IMR-90 (cell line): ENCODE results near the gene TSPO. TPM values are rescaled to one million over a fixed set of nuclear protein-coding genes. Genes with fewer than 3 reads are reported as not detected.

ENCODE experiments used
- ATAC-seq: fragments of 200-7000 bp; cut with Tn5 transposase; 2 replicates; pipeline ENCODE4 v1.9.1; 2020; ENCODE audit warnings: low read depth, mild to moderate bottlenecking, moderate library complexity
- BruUV-seq: library from RNA; stranded (reverse); fragments of 400-500 nt; replicated peaks from 2 replicates; lab custom pipeline; 2021; lab: Mats Ljungman, UMichigan
- CTCF ChIA-PET: fragments of 300-600 bp; formaldehyde crosslinking; extraction: SDS; loops from one replicate; lab custom pipeline; 2021; ENCODE audit warnings: antibody characterized with exemption; lab: Yijun Ruan, JAX
- POLR2A ChIA-PET: fragments of 300-600 bp; sonication (Branson Sonifier 250); formaldehyde crosslinking; loops from one replicate; lab custom pipeline; 2022; ENCODE audit warnings: antibody characterized with exemption; ENCODE audit not compliant: unreplicated experiment; lab: Charles Lee
- DNase-seq: peaks from one replicate; pipeline ENCODE4 v3.0.0; 2013
- H2AFZ ChIP-seq: replicated peaks from 2 replicates; pipeline ENCODE3; 2013; ENCODE audit warnings: low read length, mild to moderate bottlenecking; ENCODE audit not compliant: poor library complexity
- H2AK5ac ChIP-seq: 2 replicates; pipeline ENCODE4 v1.6.1; 2013; ENCODE audit warnings: low read depth, low read length, inconsistent platforms
- H2AK9ac ChIP-seq: replicated peaks from 2 replicates; pipeline ENCODE3; 2013; ENCODE audit warnings: mild to moderate bottlenecking, low read depth, low read length, moderate library complexity; ENCODE audit not compliant: poor library complexity
- H2BK120ac ChIP-seq: 2 replicates; pipeline ENCODE4 v1.6.1; 2013; ENCODE audit warnings: low read depth, low read length, inconsistent platforms
- H2BK15ac ChIP-seq: 3 replicates; pipeline ENCODE4 v1.6.1; 2013; ENCODE audit warnings: low read depth, low read length, inconsistent platforms
- H2BK20ac ChIP-seq: 2 replicates; pipeline ENCODE4 v1.6.1; 2013; ENCODE audit warnings: low read depth, mild to moderate bottlenecking, inconsistent platforms, low read length, moderate library complexity
- H2BK5ac ChIP-seq: 2 replicates; pipeline ENCODE4 v1.6.1; 2013; ENCODE audit warnings: mild to moderate bottlenecking, low read depth, low read length, inconsistent platforms; ENCODE audit not compliant: poor library complexity, severe bottlenecking
- H3K14ac ChIP-seq: replicated peaks from 2 replicates; pipeline ENCODE4 v1.6.1; 2013; ENCODE audit warnings: low read depth, low read length, inconsistent platforms
- H3K18ac ChIP-seq: 2 replicates; pipeline ENCODE4 v1.6.1; 2013; ENCODE audit warnings: low read depth, low read length, control low read depth
- H3K23ac ChIP-seq: 2 replicates; pipeline ENCODE4 v1.6.1; 2013; ENCODE audit warnings: low read depth, low read length, inconsistent platforms
- H3K27ac ChIP-seq: 2 replicates; pipeline ENCODE4 v1.5.1; 2013; ENCODE audit warnings: mild to moderate bottlenecking, control low read depth, low read length; ENCODE audit not compliant: insufficient read depth
- H3K27me3 ChIP-seq: 2 replicates; pipeline ENCODE4 v1.6.1; 2013; ENCODE audit warnings: low read length; ENCODE audit not compliant: control insufficient read depth, insufficient read depth
- H3K36me3 ChIP-seq: 2 replicates; pipeline ENCODE4 v1.6.1; 2013; ENCODE audit warnings: low read length, mixed read lengths; ENCODE audit not compliant: control insufficient read depth, insufficient read depth
- H3K4ac ChIP-seq: 2 replicates; pipeline ENCODE4 v1.6.1; 2013; ENCODE audit warnings: low read depth, low read length, inconsistent platforms
- H3K4me1 ChIP-seq: 2 replicates; pipeline ENCODE4 v1.6.1; 2013; ENCODE audit warnings: low read length, mixed read lengths; ENCODE audit not compliant: control insufficient read depth, insufficient read depth
- H3K4me2 ChIP-seq: 2 replicates; pipeline ENCODE4 v1.6.1; 2013; ENCODE audit warnings: low read depth, mild to moderate bottlenecking, control low read depth, low read length, moderate library complexity
- H3K4me3 ChIP-seq: 2 replicates; pipeline ENCODE4 v1.5.1; 2013; ENCODE audit warnings: low read depth, mild to moderate bottlenecking, control low read depth, low read length, moderate library complexity; ENCODE audit not compliant: insufficient read depth
- H3K56ac ChIP-seq: 2 replicates; pipeline ENCODE4 v1.6.1; 2013; ENCODE audit warnings: low read length, inconsistent platforms; ENCODE audit not compliant: insufficient read depth; ENCODE audit errors: extremely low read depth
- H3K79me1 ChIP-seq, 2 experiments: 2 replicates each; pipeline ENCODE4 v1.6.1; 2013; ENCODE audit warnings: low read length in 2 of 2, inconsistent platforms in 1 of 2, low read depth in 1 of 2
- H3K9ac ChIP-seq: 2 replicates; pipeline ENCODE4 v1.6.1; 2013; ENCODE audit warnings: low read depth, low read length, control low read depth
- H3K9me1 ChIP-seq: 2 replicates; pipeline ENCODE4 v1.6.1; 2013; ENCODE audit warnings: low read length, inconsistent platforms; ENCODE audit not compliant: insufficient read depth
- H3K9me3 ChIP-seq: 2 replicates; pipeline ENCODE4 v1.6.1; 2013; ENCODE audit warnings: low read length; ENCODE audit not compliant: control insufficient read depth, insufficient read depth
- H4K20me1 ChIP-seq: 2 replicates; pipeline ENCODE4 v1.6.1; 2013; ENCODE audit warnings: low read length, inconsistent platforms; ENCODE audit not compliant: insufficient read depth
- H4K5ac ChIP-seq: 2 replicates; pipeline ENCODE4 v1.6.1; 2013; ENCODE audit warnings: mild to moderate bottlenecking, low read depth, low read length, control low read depth
- H4K8ac ChIP-seq, 2 experiments: 2 replicates each; pipeline ENCODE4 v1.6.1; 2013; ENCODE audit warnings: low read depth in 2 of 2, low read length in 2 of 2, control low read depth in 1 of 2, inconsistent platforms in 1 of 2
- H4K91ac ChIP-seq: 2 replicates; pipeline ENCODE4 v1.6.1; 2013; ENCODE audit warnings: low read depth, low read length, inconsistent platforms; ENCODE audit not compliant: insufficient read depth
- MAZ ChIP-seq: IDR thresholded peaks from 2 replicates; pipeline ENCODE4 v1.6.1; 2012; ENCODE audit warnings: low read depth, mild to moderate bottlenecking, low read length, improper control_type of control experiment, moderate library complexity, borderline replicate concordance
- NFE2L2 ChIP-seq: fragments of 150-350 bp; IDR thresholded peaks from 2 replicates; pipeline ENCODE4 v1.6.1; 2016; ENCODE audit warnings: low read depth, mild to moderate bottlenecking, low read length
- WGBS, 2 experiments: methylation state at CpG; one replicate each; pipeline versions ENCODE4 v1.1.5 to v1.1.7; 2013; ENCODE audit warnings: missing lambda C conversion rate in 2 of 2; ENCODE audit not compliant: insufficient read length in 1 of 2; ENCODE audit errors: extremely low coverage in 2 of 2; 5-methylcytosine and 5-hydroxymethylcytosine counted together
- dilution Hi-C: fragments of 300-500 bp; cut with HindIII; formaldehyde crosslinking; loops from one replicate; pipeline ENCODE4 v1.14.3; 2018; ENCODE audit warnings: low sequenced_read_pairs; ENCODE audit not compliant: unreplicated experiment
- in situ Hi-C: fragments of 300-500 bp; cut with MboI; formaldehyde crosslinking; loops from 3 replicates; pipeline ENCODE4 v1.14.3; 2019; ENCODE audit warnings: low sequenced_read_pairs, inconsistent platforms, mixed read lengths
- intact Hi-C: fragments of 100-400 bp; cut with micrococcal nuclease; formaldehyde crosslinking; loops from 2 replicates; pipeline ENCODE4 v1.10.0; 2022
- polyA plus RNA-seq, 3 experiments: library from polyadenylated mRNA; depleted of rRNA; stranded (reverse); fragments of >200 nt; gene quantifications; 2 replicates each; pipeline ENCODE4 v1.2.3, GENCODE V29; 2012; ENCODE audit warnings: low replicate concordance in 1 of 3
- total RNA-seq: library from RNA; depleted of rRNA; stranded (reverse); fragments of >200 nt; gene quantifications from 2 replicates; pipeline ENCODE4 v1.2.3, GENCODE V29; 2012

The TSPO gene
- total and polyA plus RNA-seq, 2 of the 4 experiments (the other 2 are of a cell fraction), result 115 to 297 TPM

GRCh38 chr22:43198936-43199335, 47.6 kb downstream of the TSPO start:
- no peak overlapping the region for H4K5ac ChIP-seq
- intact Hi-C loops (no loop called here), dilution Hi-C loops (no loop called here), in situ Hi-C loops (no loop called here)
- WGBS, 2 experiments, result 70% methylated on average over 5 of the region's 9 CpGs; no CpG with 5 or more reads in 1 of the 2 experiments
- no peak overlapping the region for H2AK9ac ChIP-seq
- H2BK20ac ChIP-seq, result no peak overlapping the region
- ChIA-PET CTCF (no interaction called here), POLR2A (no interaction called here)
- H2BK15ac ChIP-seq, result no peak overlapping the region
- H3K18ac ChIP-seq, result no peak overlapping the region
- H3K4me2 ChIP-seq, result no peak overlapping the region
- H4K91ac ChIP-seq, result no peak overlapping the region
- no peak overlapping the region for H3K9ac ChIP-seq
- H2AFZ ChIP-seq, result peak overlapping the region; percentile 27
- no peaks in the 10 kb centered on the region for H3K79me1 ChIP-seq
- H3K56ac ChIP-seq, result no peak overlapping the region
- peaks cover 4% of the 10 kb centered on the region; the same call in 1 of the 2 replicates for H3K4me1 ChIP-seq
- H2AK5ac ChIP-seq, result no peak overlapping the region; the same call in 1 of the 2 replicates
- H2BK5ac ChIP-seq, result no peak overlapping the region
- no peak overlapping the region for H3K4ac ChIP-seq
- TF ChIP-seq MAZ (no peak), NFE2L2 (no peak)
- no peak overlapping the region for H3K27ac ChIP-seq
- H3K9me3 ChIP-seq, result no peaks in the 10 kb centered on the region
- no peaks in the 10 kb centered on the region for H4K20me1 ChIP-seq
- H3K36me3 ChIP-seq, result no peaks in the 10 kb centered on the region
- H4K8ac ChIP-seq, result no peak overlapping the region
- H3K9me1 ChIP-seq, result no peaks in the 10 kb centered on the region
- no TSS peak for BruUV-seq
- no peak overlapping the region for H3K4me3 ChIP-seq
- no peak for DNase-seq
- ATAC-seq, result peak; percentile 21; the same call in 1 of the 2 replicates
- H3K23ac ChIP-seq, result no peak overlapping the region
- peaks cover 24% of the 10 kb centered on the region; the same call in 1 of the 2 replicates for H3K27me3 ChIP-seq
- H2BK120ac ChIP-seq, result no peak overlapping the region
- H3K14ac ChIP-seq, result no peak overlapping the region
